NCI-H524 (cell line): ENCODE measurements around the gene USF2.
"Not testable (repeated sequence)": the region's sequence is repeated elsewhere in the genome, so short reads cannot be mapped to it uniquely, and the experiment has no call there.

ENCODE experiments used
- DNase-seq, 2 experiments: peaks; one replicate each; lab custom pipeline; 2025; lab: John Stamatoyannopoulos, UW

Gene USF2, protein sequence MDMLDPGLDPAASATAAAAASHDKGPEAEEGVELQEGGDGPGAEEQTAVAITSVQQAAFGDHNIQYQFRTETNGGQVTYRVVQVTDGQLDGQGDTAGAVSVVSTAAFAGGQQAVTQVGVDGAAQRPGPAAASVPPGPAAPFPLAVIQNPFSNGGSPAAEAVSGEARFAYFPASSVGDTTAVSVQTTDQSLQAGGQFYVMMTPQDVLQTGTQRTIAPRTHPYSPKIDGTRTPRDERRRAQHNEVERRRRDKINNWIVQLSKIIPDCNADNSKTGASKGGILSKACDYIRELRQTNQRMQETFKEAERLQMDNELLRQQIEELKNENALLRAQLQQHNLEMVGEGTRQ

DNA sequence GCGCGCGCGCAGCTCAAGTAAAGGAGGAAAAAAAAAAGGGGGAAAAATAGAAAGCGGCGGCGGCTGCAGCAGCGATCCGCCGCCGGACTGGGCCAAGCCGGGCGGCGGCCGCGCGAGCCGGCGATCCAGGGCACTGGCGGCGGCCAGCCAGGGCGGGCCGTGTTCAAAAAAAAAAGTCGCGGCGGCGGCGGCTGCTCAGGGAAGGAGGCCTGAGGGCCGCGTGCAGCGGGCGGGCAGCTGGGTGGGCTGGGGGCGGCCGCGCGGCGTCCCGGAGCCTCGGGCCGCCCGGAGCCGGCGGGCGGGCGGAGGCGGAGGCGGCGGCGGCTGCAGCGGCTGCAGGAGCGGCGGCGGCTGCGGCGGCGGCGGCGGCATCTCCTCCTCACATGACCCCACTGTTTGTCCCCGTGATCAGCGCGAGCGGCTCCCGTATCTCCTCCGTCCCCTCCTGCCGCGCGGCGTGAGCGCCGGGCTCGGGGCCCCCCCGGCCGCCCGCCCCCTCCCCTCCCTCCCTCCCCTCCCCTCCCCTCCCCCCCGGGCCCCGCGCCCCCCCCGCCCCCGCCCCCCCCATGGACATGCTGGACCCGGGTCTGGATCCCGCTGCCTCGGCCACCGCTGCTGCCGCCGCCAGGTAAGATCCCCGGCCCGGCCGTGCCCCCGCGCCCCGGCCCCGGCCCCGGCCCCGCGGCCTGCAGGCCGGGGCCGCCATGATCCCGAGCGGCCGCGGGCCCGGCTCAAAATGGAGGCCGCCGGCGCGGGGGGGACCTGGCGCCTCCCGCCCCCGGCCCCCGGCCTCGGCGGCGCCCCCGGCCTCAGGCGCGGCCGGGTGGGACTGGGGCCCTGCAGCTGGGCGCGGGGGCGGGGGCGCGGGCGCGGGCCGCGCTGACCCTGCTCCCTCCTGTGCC lies at the start of gene USF2:
Gene USF2 (plus strand): TSS at position 427 of the 902 bp plus-strand sequence. CDS start 140 bp downstream, at position 567.
- peak; percentile 45 to 74 for DNase-seq

DNA sequence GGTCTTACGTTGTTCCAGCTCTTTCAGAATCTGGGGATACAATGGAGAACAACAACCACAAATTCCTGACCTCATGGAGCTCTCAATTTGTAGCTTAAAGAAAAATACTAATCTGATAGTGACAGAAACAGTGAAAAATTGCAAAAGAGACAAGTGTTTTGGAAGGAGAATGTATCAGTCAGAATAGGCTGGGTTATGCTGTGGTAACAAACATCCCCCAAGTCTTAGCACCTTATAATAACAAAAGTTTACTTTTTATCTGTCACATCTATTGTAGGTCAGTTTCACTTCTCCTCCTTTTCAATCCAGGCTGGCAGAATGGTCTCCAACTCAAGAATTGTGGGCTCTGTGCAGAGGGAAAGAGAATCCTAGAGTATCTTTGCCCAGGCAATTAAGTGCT lies 49.8 kb upstream of the USF2 start:
- DNase-seq = no peak

DNA sequence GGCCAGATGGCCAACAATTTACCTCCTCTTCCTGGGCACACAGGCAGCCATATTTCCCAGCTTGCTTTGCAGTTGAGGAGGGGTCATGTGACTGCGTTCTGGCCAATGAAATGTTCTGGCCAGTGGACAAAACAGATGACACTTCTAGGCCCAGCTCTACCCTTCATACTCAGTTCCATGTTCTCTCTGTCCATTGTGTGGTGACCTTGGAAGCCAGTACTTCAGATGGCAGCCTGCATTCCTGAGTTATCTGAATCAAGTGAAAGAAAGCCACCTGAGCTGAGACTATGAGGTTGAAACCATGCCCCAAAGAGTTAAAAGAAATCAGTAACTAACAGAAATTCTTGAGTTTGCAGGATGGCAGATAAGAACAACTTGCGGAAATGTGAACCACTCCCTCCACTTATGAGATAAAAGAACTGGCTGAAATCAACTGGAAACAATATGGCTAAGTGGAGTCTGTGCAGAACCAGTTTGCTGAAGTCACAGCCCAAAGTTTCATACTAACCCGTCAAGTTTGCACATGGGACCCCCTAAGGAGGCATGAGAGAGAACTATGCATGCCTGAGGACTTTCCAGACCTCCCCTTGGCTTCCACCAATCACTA lies 48.3 kb upstream of the USF2 start:
- DNase-seq = no peak

GRCh38 chr19:35220973-35221590 lies 47.7 kb upstream of the USF2 start:
- DNase-seq = not testable (repeated sequence)

GRCh38 chr19:35222373-35223015 lies 46.3 kb upstream of the USF2 start:
- no peak for DNase-seq

- DNase-seq = no peak
These were observed 45.5 kb upstream of the USF2 start for GRCh38 chr19:35223084-35223790.

DNA sequence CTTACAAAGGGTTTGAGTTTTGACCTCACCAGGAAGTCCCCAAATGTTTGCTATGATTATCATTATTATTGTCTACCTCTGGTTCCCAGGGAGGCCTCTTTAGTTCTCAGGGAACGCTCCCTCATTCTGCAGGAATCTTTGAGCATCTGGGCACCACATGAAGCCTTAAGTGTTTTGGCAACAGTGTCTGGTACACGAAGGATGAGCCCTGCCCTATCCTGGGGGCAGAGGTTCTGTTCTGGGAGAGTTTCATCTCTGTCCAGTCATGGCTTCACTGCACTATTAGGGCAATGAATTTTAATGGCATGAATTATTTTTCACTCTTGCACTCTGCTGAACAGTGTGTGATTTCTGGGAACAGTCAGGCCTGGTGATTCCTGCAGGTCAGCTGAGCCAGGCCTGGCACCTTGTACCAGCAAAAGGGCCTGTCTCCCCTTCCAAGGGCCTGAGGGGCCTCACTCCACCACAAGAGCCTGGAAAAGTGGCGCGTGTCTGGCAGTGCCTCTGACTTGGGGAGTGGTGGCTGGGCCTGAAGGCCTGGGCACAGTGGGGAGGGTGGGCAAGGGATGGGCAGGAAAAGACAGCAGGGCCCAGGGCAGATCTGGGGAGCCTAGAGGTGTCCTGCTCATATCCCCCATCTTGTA lies 44.8 kb upstream of the USF2 start:
- DNase-seq = no peak

- DNase-seq = no peak
These were observed 43.8 kb upstream of the USF2 start for GRCh38 chr19:35224681-35225571.

- no peak for DNase-seq
These were observed 42.8 kb upstream of the USF2 start for GRCh38 chr19:35225951-35226350.

GRCh38 chr19:35226748-35227147 lies 42.0 kb upstream of the USF2 start:
- DNase-seq = no peak

DNA sequence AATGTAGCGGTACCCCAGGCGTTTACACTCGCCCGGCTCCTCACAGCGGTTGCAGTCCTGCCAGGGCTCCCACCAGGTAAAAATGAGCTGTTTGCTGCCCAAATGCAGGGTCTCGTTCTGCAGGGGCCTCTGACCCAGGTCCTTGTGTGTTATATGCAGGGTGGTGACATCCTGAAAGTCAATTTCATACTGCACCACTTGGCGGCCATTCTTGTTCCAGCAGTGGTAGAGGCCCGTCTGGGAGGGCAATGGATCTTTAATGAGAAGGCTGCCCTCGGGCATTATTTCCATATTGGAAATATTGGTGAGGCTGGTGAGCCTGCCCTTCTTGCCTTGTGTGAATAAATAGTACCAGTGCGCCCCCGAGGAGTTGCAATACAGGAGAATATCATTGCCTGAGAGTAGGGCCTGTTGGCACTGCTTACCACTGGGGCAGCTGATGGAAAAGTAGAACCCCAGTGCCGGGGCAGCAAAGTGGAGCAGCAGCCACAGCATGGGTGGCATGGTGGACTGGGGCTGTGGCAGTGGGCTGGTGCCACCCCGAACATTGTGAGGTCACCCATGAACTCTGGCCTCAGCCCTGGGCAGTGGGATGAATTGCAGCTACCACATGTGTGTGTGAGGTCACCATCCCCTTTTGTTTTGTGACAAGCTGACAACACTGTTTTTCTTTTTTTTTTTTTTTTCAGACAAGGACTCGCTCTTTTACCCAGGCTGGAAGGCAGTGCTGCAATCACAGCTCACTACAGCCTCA lies 40.4 kb upstream of the USF2 start, which contains the start of gene FAM187B:
Gene FAM187B (minus strand): TSS at position 563 of the 754 bp plus-strand sequence. CDS start 59 bp downstream, at position 504.
- no peak for DNase-seq

DNA sequence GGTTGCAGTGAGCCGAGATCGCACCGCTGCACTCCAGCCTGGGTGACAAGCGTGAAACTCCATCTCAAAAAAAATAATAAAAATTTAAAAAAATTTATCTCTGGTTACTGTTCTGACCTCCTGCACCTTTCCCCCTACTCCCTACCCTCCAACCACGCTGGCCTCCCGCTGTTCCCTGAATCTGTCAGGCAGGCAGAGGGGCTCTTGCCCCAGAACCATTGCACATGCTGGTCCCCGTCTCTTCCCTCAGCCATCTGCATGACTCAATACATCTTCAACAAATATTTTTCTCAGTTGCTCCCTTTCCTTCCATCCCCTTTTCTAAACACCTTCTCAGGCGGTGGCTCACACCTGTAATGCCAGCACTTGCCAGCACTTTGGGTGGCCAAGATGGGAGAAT lies 39.2 kb upstream of the USF2 start:
- no peak for DNase-seq

DNA sequence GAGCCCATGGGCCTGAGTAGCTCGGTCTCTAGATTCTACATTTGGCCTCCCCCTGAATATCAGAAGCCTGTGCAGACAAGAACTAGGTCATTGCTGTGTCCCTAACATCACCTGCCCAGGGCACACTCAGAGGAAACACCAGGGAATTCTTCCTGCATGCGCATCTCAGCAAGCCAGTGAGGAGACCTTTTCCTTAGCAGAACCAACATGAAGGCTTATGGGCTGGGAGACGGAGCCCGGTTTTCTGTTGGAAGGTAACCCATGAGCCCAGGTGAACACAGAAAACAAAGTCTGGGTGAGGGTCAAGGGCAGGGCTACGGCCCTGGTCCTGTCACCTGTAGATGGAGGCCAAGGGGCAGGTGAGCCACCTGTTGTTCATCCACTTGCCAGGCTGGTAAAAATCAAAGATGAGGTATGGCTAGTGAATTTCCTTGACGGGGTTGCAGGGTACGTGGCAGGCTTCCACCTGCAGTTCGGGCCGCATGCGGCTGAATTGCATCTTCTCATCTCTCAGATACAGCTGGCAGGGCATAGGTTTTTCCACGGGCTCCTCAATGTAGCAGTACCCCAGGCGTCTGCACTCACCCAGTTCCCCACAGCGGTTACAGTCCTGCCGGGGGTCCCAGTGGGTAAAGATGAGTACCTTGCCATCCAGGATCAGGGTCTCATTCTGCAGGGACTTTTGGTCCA lies 36.7 kb upstream of the USF2 start:
- DNase-seq = no peak

GRCh38 chr19:35232912-35233311 lies 35.9 kb upstream of the USF2 start:
- no peak for DNase-seq

- peak in 1 of 2 experiments; percentile 29 for DNase-seq
These were observed 31.9 kb upstream of the USF2 start for GRCh38 chr19:35236638-35237400.

DNA sequence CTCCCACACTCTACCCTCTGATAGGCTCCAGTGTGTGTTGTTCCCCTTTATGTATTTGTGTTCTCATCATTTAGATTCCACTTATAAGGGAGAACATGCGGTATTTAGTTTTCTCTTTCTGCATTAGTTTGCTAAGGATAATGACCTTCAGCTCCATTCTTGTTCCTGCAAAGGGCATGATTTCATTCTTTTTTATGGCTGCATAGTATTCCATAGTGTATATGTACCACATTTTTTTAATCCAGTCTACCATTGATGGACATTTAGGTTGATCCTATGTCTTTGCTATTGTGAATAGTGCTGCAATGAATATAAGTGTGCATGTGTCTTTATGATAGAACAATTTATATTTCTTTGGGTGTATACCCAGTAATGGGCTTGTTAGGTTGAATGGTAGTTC lies 29.2 kb upstream of the USF2 start:
- not testable (repeated sequence) for DNase-seq

- DNase-seq = no peak
These were observed 28.4 kb upstream of the USF2 start for GRCh38 chr19:35240327-35240726.
